Thyroid gland (tissue), 4 donors: ENCODE measurements around the gene GALNT1. TPM values are rescaled to one million over a fixed set of nuclear protein-coding genes. Genes with fewer than 3 reads are reported as not detected.

Source experiments
- DNase-seq, 2 donors: peaks; one replicate each; pipeline ENCODE4 v3.0.0-alpha.2; 2019
- H3K27ac ChIP-seq, 3 donors: fragments of 200-600 bp; sonication (generic); 1 replicate in 2 of 3; 2 replicates in 1 of 3; pipeline ENCODE4 v1.5.1; 2016 to 2019; ENCODE audit warnings: mild to moderate bottlenecking in 1 of 3, moderate library complexity in 1 of 3
- H3K27me3 ChIP-seq: fragments of 200-600 bp; sonication (generic); one replicate; pipeline ENCODE4 v1.5.1; 2019
- H3K36me3 ChIP-seq, 2 donors: fragments of 200-600 bp; sonication (generic); one replicate each; pipeline ENCODE4 v1.5.1; 2016 to 2019
- H3K4me1 ChIP-seq, 2 donors: fragments of 200-600 bp; sonication (generic); one replicate each; pipeline ENCODE4 v1.5.1; 2017 to 2019
- H3K4me3 ChIP-seq, 3 donors: fragments of 200-600 bp; sonication (generic); replicated peaks in 1 of 3; 1 replicate in 2 of 3; 2 replicates in 1 of 3; pipeline ENCODE4 v1.5.1; 2016; ENCODE audit warnings: mild to moderate bottlenecking in 1 of 3
- H3K9me3 ChIP-seq: fragments of 200-600 bp; sonication (generic); one replicate; pipeline ENCODE4 v1.5.1; 2017
- POLR2A ChIP-seq, 2 donors: fragments of 450-650 bp; IDR thresholded peaks; one replicate each; pipeline ENCODE4 v1.6.1; 2017; ENCODE audit warnings: antibody characterized with exemption in 2 of 2, mild to moderate bottlenecking in 2 of 2, moderate library complexity in 1 of 2
- WGBS, 2 donors: methylation state at CpG; one replicate each; pipeline ENCODE4 v1.1.5; 2017; 5-methylcytosine and 5-hydroxymethylcytosine counted together
- intact Hi-C: fragments of 100-400 bp; cut with DNase I; formaldehyde crosslinking; loops from one replicate; pipeline ENCODE4 v1.15.1; 2023
- total RNA-seq, 4 donors: library from RNA; depleted of rRNA; stranded (reverse); fragments of >200 nt; gene quantifications; one replicate each; pipeline ENCODE4 v1.2.3, GENCODE V29; 2016
- TF ChIP-seq, protein P1 (sequence below), 6 experiments: fragments of 200-600 bp in 3 of 6; fragments of 450-650 bp in 3 of 6; sonication (generic) in 3 of 6; IDR thresholded peaks; one replicate each; pipeline ENCODE4 v1.5.1; 2016 to 2019; ENCODE audit warnings: antibody characterized with exemption in 6 of 6, mild to moderate bottlenecking in 2 of 6, inconsistent platforms in 1 of 6, moderate library complexity in 1 of 6

The GALNT1 gene
- total RNA-seq, 4 donors from 2014 or later: 38.7 to 191 (median 46.3) TPM

DNA sequence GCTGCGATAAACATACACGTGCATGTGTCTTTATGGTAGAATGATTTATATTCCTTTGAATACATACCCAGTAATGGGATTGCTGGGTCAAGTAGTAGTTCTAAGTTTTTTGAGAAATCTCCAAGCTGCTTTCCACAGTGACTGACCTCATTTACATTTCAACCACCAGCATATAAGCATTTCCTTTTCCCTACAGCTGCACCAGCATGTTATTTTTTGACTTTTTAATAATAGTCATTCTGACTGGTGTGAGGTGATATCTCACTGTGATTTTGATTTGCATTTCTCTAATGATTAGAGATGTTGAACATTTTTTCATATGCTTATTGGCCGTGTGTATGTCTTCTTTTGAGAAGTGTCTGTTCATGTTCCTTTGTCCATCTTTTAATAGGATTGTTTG, 22.8 kb downstream of the GALNT1 start:
- no peak for DNase-seq
- Histone ChIP-seq H3K27me3 (no peaks in the 10 kb centered on the region), H3K4me3 (no peak overlapping the region), H3K27ac (no peak overlapping the region), H3K9me3 (no peaks in the 10 kb centered on the region), H3K36me3 (no peaks in the 10 kb centered on the region), H3K4me1 (no peaks in the 10 kb centered on the region)
- WGBS, 2 donors: 92 to 95% methylated on average over 3 of the region's 3 CpGs
- TF ChIP-seq, protein P1, sequence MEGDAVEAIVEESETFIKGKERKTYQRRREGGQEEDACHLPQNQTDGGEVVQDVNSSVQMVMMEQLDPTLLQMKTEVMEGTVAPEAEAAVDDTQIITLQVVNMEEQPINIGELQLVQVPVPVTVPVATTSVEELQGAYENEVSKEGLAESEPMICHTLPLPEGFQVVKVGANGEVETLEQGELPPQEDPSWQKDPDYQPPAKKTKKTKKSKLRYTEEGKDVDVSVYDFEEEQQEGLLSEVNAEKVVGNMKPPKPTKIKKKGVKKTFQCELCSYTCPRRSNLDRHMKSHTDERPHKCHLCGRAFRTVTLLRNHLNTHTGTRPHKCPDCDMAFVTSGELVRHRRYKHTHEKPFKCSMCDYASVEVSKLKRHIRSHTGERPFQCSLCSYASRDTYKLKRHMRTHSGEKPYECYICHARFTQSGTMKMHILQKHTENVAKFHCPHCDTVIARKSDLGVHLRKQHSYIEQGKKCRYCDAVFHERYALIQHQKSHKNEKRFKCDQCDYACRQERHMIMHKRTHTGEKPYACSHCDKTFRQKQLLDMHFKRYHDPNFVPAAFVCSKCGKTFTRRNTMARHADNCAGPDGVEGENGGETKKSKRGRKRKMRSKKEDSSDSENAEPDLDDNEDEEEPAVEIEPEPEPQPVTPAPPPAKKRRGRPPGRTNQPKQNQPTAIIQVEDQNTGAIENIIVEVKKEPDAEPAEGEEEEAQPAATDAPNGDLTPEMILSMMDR (IDR thresholded peaks at IDR 0.05): no peak
- TF ChIP-seq POLR2A (IDR thresholded peaks at IDR 0.05): no peak
- intact Hi-C loops: no loop called here

DNA sequence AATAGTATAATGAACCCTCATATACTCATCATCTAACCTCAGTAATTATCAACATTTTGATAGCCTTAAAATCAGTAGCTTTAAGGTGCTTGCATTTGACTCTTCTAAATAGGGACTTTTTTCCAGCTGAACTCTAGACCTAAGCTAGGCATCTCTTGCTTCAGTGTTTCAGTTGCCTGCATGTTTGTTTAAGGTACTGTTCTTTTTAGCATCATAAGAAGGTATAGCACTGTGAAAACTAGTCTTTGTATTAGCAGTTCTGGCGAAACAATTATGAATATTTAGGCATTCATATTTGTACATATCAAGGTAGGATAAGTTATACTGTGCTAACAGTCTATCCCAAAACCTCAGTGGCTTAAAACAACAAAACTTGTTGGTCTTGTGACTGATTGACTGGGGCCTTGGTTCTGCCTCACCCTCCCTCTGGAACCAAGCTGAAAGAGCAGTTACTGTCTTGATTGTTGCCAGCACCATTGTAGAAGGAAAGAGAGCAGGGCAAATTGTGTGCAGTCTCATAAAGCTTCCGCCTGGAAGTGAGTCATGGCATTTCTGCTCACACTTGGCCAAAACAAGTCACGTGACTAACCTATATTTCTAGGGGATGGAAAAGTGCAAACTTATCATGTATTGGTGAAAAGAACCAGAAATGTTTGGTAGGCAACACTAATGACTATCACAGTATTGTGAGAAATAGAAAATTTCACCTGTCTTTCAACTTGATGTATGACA, 24.3 kb downstream of the GALNT1 start:
- H3K4me1 ChIP-seq: peaks cover 4 to 7% of the 10 kb centered on the region in 2 donors
- no peaks in the 10 kb centered on the region for H3K27me3 ChIP-seq
- no peak overlapping the region for H3K4me3 ChIP-seq
- no peaks in the 10 kb centered on the region for H3K36me3 ChIP-seq
- no peak for DNase-seq
- WGBS, 2 donors: 89 to 95% methylated on average over 3 of the region's 3 CpGs
- H3K27ac ChIP-seq: no peak overlapping the region
- no peaks in the 10 kb centered on the region for H3K9me3 ChIP-seq
- intact Hi-C loops: no loop called here
- no peak for TF ChIP-seq POLR2A (IDR thresholded peaks at IDR 0.05)
- TF ChIP-seq, protein P1 (IDR thresholded peaks at IDR 0.05): no peak

DNA sequence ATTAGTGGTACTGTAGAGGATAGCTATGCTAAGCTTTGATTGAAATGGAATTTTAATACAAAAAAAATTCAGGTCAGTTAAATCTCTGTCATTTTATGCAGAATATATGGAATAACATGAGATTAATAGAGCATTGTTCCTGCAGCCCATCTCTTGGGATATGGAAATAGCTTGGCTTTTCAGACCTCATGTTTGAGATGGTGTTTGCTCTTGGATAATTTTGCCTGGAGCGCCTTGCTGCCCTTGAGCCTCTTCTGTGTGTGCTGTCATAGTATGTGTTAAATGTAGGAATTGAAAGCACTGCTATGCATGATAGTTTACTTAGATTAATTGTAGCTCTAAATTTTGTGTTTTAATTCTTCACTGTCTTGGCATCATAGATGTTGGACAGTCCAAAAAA, 27.7 kb downstream of the GALNT1 start:
- Histone ChIP-seq H3K27ac (no peak overlapping the region), H3K4me1 (peaks cover 27 to 33% of the 10 kb centered on the region in 2 donors), H3K4me3 (no peak overlapping the region), H3K9me3 (no peaks in the 10 kb centered on the region), H3K27me3 (no peaks in the 10 kb centered on the region), H3K36me3 (no peaks in the 10 kb centered on the region)
- 97 to 100% methylated on average over 1 of the region's 1 CpG for WGBS, 2 donors
- TF ChIP-seq, protein P1 (IDR thresholded peaks at IDR 0.05): no peak
- no peak for TF ChIP-seq POLR2A (IDR thresholded peaks at IDR 0.05)
- intact Hi-C loops: no loop called here
- DNase-seq: no peak

DNA sequence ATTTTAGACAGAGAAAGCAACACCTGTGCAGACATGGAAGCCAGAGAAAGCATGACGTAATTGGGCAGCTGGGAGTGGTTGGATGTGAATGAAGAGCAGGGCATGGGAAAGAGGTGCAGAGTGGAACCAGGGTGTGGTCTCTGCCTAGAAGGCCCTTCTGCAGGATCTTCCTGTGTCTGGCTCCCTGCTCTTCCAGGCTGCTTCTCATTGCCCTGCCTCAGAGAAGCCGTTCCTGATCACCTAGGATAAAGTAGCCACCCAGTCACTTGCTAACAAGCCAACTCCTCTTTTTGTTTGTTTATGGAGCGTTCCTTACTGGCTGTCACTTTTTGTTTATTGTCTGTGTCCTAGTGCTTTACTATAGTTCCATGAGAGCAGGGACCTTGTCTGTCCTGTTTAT, 28.5 kb downstream of the GALNT1 start:
- Histone ChIP-seq H3K36me3 (no peaks in the 10 kb centered on the region), H3K4me3 (no peak overlapping the region), H3K27me3 (no peaks in the 10 kb centered on the region), H3K27ac (no peak overlapping the region), H3K4me1 (peaks cover 27 to 33% of the 10 kb centered on the region in 2 donors), H3K9me3 (no peaks in the 10 kb centered on the region)
- WGBS, 2 donors: 85 to 87% methylated on average over 3 of the region's 3 CpGs
- no peak for DNase-seq
- intact Hi-C loops: no loop called here
- TF ChIP-seq, protein P1 (IDR thresholded peaks at IDR 0.05): no peak
- TF ChIP-seq POLR2A (IDR thresholded peaks at IDR 0.05): no peak

DNA sequence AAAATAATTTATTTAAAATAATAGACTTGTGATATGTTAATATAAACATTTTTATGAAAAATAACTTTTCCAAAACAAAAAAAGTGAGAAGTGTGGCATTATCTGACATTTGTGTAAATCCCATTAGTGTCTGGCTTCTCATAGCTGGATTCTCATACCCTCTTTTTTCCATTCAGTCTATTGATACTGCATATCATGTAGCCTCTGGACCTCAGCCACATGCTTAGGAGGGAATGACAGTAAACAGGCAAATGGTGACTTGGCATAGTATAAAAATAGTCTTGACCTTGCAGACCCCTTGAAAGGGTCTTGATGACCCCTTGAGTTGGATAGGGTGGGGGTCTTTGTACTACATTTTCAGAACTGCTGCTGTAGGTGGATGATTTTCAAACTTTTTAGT, 29.2 kb downstream of the GALNT1 start:
- Histone ChIP-seq H3K4me1 (peaks cover 27 to 33% of the 10 kb centered on the region in 2 donors), H3K36me3 (no peaks in the 10 kb centered on the region), H3K4me3 (no peak overlapping the region), H3K9me3 (no peaks in the 10 kb centered on the region), H3K27me3 (no peaks in the 10 kb centered on the region), H3K27ac (no peak overlapping the region)
- intact Hi-C loops: no loop called here
- no peak for DNase-seq
- no peak for TF ChIP-seq POLR2A (IDR thresholded peaks at IDR 0.05)
- TF ChIP-seq, protein P1 (IDR thresholded peaks at IDR 0.05): no peak
